Measurements from ENCODE around the gene CNTNAP2.

- TF ChIP-seq GATA3 (IDR thresholded peaks at IDR 0.05; ENCODE audit: low read depth, low read length) (no peak), GATA2 (IDR thresholded peaks at IDR 0.05; ENCODE audit: low read depth, low read length) (no peak)
Measured at GRCh38 chr7:146314962-146315361, 198.4 kb downstream of the CNTNAP2 start.
